Common myeloid progenitor, CD34-positive (primary cell): ENCODE measurements around the gene SUGCT.

ENCODE experiments used
- CTCF ChIA-PET: fragments of 350-600 bp; sonication (Branson Sonifier 250); formaldehyde crosslinking; loops from one replicate; lab custom pipeline; 2021; ENCODE audit warnings: antibody characterized with exemption; lab: Charles Lee
- POLR2A ChIA-PET: fragments of 350-600 bp; sonication (Branson Sonifier 250); formaldehyde crosslinking; loops from one replicate; lab custom pipeline; 2021; ENCODE audit warnings: antibody characterized with exemption; lab: Charles Lee
- DNase-seq, 3 donors: peaks; one replicate each; pipeline versions ENCODE4 v3.0.0 to v3.0.0-alpha.2; 2013
- H3K27ac ChIP-seq, 2 experiments: 1 replicate in 1 of 2; 2 replicates in 1 of 2; pipeline ENCODE4 v1.7.0; 2013; ENCODE audit warnings: inconsistent platforms in 2 of 2, low read length in 2 of 2, mild to moderate bottlenecking in 2 of 2, low read depth in 1 of 2, moderate library complexity in 1 of 2; ENCODE audit not compliant: severe bottlenecking in 2 of 2, insufficient read depth in 1 of 2, poor library complexity in 1 of 2
- H3K27me3 ChIP-seq, 5 experiments: replicated peaks in 2 of 5; 1 replicate in 3 of 5; 2 replicates in 2 of 5; pipeline versions ENCODE4 v1.6.1 to v1.7.0; 2013; ENCODE audit warnings: low read length in 4 of 5, mild to moderate bottlenecking in 2 of 5, moderate library complexity in 2 of 5, inconsistent platforms in 1 of 5; ENCODE audit not compliant: insufficient read depth in 5 of 5, control insufficient read depth in 4 of 5
- H3K36me3 ChIP-seq, 4 experiments: 1 replicate in 2 of 4; 2 replicates in 2 of 4; pipeline versions ENCODE4 v1.6.1 to v1.7.0; 2013; ENCODE audit warnings: low read length in 3 of 4, control low read depth in 1 of 4, mild to moderate bottlenecking in 1 of 4; ENCODE audit not compliant: control insufficient read depth in 4 of 4, insufficient read depth in 4 of 4
- H3K4me1 ChIP-seq, 4 experiments: 1 replicate in 3 of 4; 2 replicates in 1 of 4; pipeline versions ENCODE4 v1.6.1 to v1.7.1; 2013; ENCODE audit warnings: low read length in 3 of 4, mild to moderate bottlenecking in 3 of 4, control low read depth in 1 of 4, inconsistent platforms in 1 of 4, moderate library complexity in 1 of 4; ENCODE audit not compliant: control insufficient read depth in 4 of 4, insufficient read depth in 4 of 4; ENCODE audit errors: control extremely low read depth in 1 of 4
- H3K4me3 ChIP-seq, 7 experiments: 1 replicate in 4 of 7; 2 replicates in 3 of 7; pipeline versions ENCODE4 v1.5.1 to v1.7.0; 2013; ENCODE audit warnings: mild to moderate bottlenecking in 7 of 7, low read length in 6 of 7, moderate library complexity in 6 of 7, inconsistent platforms in 2 of 7, low read depth in 2 of 7, control low read depth in 1 of 7; ENCODE audit not compliant: insufficient read depth in 4 of 7, control insufficient read depth in 1 of 7; ENCODE audit errors: extremely low read depth in 1 of 7
- H3K9me3 ChIP-seq, 5 experiments: 1 replicate in 4 of 5; 2 replicates in 1 of 5; pipeline versions ENCODE4 v1.6.1 to v1.7.1; 2013; ENCODE audit warnings: low read length in 4 of 5, mild to moderate bottlenecking in 2 of 5, inconsistent platforms in 1 of 5, low read depth in 1 of 5, moderate library complexity in 1 of 5; ENCODE audit not compliant: control insufficient read depth in 4 of 5, insufficient read depth in 2 of 5; ENCODE audit errors: control extremely low read depth in 1 of 5
- WGBS: methylation state at CpG from one replicate; pipeline ENCODE4 v1.1.5; 2013; ENCODE audit not compliant: insufficient coverage; 5-methylcytosine and 5-hydroxymethylcytosine counted together

SUGCT gene

DNA sequence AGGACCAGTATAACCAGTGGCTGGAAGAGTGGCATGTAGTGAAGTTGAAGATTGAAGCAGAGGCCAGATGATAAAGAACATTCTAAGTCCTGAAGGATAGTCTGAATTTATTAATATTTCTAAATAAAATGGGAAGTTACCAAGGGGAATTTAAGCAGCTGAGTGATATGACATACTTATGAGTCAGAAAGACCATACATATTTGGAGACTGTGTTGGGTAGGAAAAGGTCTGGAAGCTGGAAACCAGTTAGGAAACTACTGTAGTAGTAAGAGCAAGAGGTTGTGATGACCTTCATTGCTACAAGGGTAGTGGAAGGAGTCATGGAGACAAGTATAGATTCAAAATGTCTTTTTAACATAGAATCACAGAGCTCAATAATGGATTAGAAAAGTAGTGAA lies 752.3 kb downstream of the SUGCT start:
- DNase-seq: no peak
- ChIA-PET CTCF (no interaction called here), POLR2A (no interaction called here)
- H3K4me3 ChIP-seq: no peak overlapping the region
- no peaks in the 10 kb centered on the region for H3K27me3 ChIP-seq
- no peaks in the 10 kb centered on the region for H3K36me3 ChIP-seq
- H3K9me3 ChIP-seq: peaks cover 0 to 15% (median 1%) of the 10 kb centered on the region in 5 experiments
- no peaks in the 10 kb centered on the region for H3K4me1 ChIP-seq
- no peak overlapping the region for H3K27ac ChIP-seq

DNA sequence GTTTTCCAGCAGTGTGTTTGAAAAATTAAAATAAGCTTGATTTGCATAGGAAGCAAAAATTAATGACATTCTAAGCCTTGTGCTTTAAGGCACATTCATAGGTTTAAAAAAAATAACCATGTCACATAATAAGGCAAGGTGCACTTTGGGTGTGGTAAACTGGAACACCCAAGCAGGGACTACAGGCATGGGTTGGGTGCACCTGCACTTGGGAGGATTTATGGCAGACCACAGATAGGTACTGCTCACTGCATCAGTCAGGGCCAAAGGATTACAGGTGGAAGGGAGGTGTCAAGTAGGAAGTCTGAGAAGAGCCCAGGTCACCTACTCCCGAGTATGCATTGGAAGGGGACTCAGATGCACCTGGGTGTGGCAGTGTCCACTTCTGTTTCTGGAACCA lies 753.7 kb downstream of the SUGCT start:
- POLR2A ChIA-PET: no interaction called here
- H3K4me3 ChIP-seq: no peak overlapping the region
- H3K4me1 ChIP-seq: no peaks in the 10 kb centered on the region
- no peaks in the 10 kb centered on the region for H3K27me3 ChIP-seq
- H3K27ac ChIP-seq: no peak overlapping the region
- no peak for DNase-seq
- no peaks in the 10 kb centered on the region for H3K36me3 ChIP-seq
- H3K9me3 ChIP-seq: peaks cover 0 to 17% (median 1%) of the 10 kb centered on the region in 5 experiments
- CTCF ChIA-PET: no interaction called here
- WGBS: 83% methylated on average over 1 of the region's 1 CpG

DNA sequence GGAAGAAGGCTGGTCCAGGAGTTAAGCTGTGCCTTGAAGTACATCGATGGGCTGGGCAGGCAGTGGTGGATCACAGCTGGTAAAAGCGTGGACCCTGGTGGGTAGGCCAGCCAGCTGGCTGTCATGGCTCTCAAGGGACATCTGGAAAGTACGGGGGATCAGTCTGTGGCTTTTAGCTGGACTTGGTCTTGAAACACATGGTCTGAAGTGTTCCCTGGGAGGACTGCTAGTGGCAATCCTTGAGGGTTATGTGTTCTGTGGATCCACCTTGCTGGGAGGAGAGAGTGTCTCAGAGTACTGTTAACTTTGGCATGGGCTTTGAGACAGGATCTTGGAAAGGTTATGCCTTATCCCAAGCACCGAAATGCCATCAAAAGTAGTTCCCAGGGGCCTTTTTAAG lies 754.3 kb downstream of the SUGCT start:
- Histone ChIP-seq H3K27me3 (no peaks in the 10 kb centered on the region), H3K36me3 (no peaks in the 10 kb centered on the region), H3K4me3 (no peak overlapping the region), H3K9me3 (peaks cover 0 to 17% (median 1%) of the 10 kb centered on the region in 5 experiments), H3K27ac (no peak overlapping the region), H3K4me1 (no peaks in the 10 kb centered on the region)
- no peak for DNase-seq
- WGBS: 93% methylated on average over 4 of the region's 4 CpGs
- CTCF ChIA-PET: no interaction called here
- POLR2A ChIA-PET: no interaction called here

DNA sequence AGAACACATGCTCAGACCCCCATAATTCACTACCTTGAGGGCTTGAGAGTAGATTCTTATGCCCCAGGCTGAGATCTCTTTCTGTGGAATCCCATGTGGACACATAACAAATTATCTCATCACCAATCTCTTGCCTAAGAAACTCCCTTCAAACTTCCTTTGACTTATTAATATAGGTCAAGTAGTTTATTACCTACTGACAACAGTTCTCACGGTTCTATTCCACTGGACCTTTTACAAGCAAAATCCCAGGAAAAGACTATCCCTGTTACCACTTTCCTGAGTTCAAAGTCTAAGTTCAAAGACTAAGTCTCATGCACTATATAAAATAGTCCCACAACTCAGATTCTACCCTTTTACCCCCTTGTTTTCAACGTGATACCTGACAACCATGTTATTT lies 754.7 kb downstream of the SUGCT start:
- no peak overlapping the region for H3K27ac ChIP-seq
- no peak for DNase-seq
- WGBS: 75% methylated on average over 1 of the region's 2 CpGs
- POLR2A ChIA-PET: no interaction called here
- no peaks in the 10 kb centered on the region for H3K27me3 ChIP-seq
- H3K4me1 ChIP-seq: no peaks in the 10 kb centered on the region
- H3K36me3 ChIP-seq: no peaks in the 10 kb centered on the region
- CTCF ChIA-PET: no interaction called here
- no peak overlapping the region for H3K4me3 ChIP-seq
- peaks cover 0 to 17% (median 1%) of the 10 kb centered on the region in 5 experiments for H3K9me3 ChIP-seq

DNA sequence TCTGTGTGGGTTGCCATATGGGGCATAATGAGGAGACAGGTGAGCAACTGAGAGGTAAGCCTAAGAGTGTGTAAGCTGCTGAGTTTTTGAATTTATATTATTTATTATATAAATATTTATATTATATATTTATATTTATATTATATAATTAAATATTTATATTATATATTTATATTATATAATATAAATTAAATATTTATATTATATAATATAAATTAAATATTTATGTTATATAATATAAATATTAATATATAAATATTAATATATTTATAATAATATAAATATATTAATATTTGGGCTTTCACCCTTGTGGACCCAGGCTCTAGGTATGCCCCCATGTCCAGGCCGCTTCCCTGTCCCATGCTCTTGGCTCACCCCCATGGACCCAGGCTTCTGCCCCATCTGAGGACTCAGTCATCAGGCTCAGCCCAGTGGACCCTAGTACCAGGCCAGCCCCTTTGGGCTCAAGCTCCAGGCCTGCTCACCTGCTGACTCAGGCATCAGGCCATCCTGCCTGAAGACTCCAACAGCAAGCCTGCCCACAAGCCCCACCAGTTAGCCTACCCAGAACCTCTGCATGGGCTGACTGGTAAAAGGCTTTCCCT lies 755.4 kb downstream of the SUGCT start:
- no peak for DNase-seq
- Histone ChIP-seq H3K4me3 (no peak overlapping the region), H3K27me3 (no peaks in the 10 kb centered on the region), H3K36me3 (no peaks in the 10 kb centered on the region), H3K9me3 (peaks cover 0 to 17% (median 1%) of the 10 kb centered on the region in 5 experiments), H3K4me1 (no peaks in the 10 kb centered on the region), H3K27ac (no peak overlapping the region)
- WGBS: 100% methylated on average over 1 of the region's 1 CpG
- POLR2A ChIA-PET: no interaction called here
- CTCF ChIA-PET: no interaction called here

DNA sequence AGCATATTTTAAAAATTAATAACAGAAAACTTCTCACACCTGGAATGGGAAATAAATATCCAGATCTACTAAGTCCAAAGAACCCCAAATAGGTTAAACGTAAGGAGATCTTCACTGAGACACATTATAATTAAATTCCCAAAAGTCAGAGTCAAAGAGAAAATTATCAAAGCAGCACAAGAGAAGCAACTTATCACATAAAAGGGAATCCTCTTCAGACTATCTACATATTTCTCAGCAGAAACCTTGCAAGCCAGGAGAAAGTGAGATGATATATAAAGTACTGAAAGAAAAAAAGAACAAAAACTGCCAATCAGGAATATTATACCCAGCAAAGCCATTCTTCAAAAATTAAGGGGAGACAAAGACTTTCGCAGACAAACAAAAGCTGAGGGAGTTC lies 756.4 kb downstream of the SUGCT start:
- 83% methylated on average over 1 of the region's 2 CpGs for WGBS
- Histone ChIP-seq H3K27me3 (no peaks in the 10 kb centered on the region), H3K4me1 (no peaks in the 10 kb centered on the region), H3K36me3 (no peaks in the 10 kb centered on the region), H3K9me3 (peaks cover 0 to 17% (median 1%) of the 10 kb centered on the region in 5 experiments), H3K27ac (no peak overlapping the region), H3K4me3 (no peak overlapping the region)
- CTCF ChIA-PET: no interaction called here
- DNase-seq: no peak
- POLR2A ChIA-PET: no interaction called here

DNA sequence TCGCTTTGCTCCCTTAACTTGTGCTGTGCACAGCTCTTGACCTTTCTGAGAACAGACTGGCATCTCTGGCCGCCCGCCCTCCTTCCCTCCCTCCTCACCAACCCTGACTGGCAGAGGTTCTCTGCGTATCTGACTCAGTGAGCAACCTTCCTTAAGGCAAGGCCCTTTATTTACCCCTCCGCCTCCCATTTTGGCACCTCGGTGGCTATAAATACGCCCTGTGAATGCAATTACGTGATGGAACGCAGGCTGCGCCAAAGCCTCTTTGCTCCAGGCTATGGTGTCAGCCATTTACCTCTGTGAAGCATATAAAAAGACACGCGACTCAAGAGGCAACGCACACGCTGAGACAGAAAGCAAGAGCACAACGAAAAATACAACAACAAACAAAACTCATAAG lies 764.3 kb downstream of the SUGCT start:
- Histone ChIP-seq H3K27ac (no peak overlapping the region), H3K27me3 (no peaks in the 10 kb centered on the region), H3K36me3 (no peaks in the 10 kb centered on the region), H3K9me3 (peaks cover 0 to 8% (median 0%) of the 10 kb centered on the region in 5 experiments), H3K4me1 (no peaks in the 10 kb centered on the region), H3K4me3 (no peak overlapping the region)
- 100% methylated on average over 11 of the region's 15 CpGs for WGBS
- no peak for DNase-seq
- ChIA-PET POLR2A (no interaction called here), CTCF (no interaction called here)
